ENCODE data around the gene DHRS12.

GRCh38 chr13:51742031-51742430, 61.9 kb downstream of the DHRS12 start:
- TF ChIP-seq, protein P1, sequence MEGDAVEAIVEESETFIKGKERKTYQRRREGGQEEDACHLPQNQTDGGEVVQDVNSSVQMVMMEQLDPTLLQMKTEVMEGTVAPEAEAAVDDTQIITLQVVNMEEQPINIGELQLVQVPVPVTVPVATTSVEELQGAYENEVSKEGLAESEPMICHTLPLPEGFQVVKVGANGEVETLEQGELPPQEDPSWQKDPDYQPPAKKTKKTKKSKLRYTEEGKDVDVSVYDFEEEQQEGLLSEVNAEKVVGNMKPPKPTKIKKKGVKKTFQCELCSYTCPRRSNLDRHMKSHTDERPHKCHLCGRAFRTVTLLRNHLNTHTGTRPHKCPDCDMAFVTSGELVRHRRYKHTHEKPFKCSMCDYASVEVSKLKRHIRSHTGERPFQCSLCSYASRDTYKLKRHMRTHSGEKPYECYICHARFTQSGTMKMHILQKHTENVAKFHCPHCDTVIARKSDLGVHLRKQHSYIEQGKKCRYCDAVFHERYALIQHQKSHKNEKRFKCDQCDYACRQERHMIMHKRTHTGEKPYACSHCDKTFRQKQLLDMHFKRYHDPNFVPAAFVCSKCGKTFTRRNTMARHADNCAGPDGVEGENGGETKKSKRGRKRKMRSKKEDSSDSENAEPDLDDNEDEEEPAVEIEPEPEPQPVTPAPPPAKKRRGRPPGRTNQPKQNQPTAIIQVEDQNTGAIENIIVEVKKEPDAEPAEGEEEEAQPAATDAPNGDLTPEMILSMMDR (IDR thresholded peaks at IDR 0.05): no peak
- TF ChIP-seq POLR2A (IDR thresholded peaks at IDR 0.05): no peak

Data from Peyer's patch (tissue), 4 donors.